H1 (cell line): ENCODE measurements around the gene ACSF3. TPM values are rescaled to one million over a fixed set of nuclear protein-coding genes. Genes with fewer than 3 reads are reported as not detected.

Source experiments
- CEBPB ChIP-seq: IDR thresholded peaks from 2 replicates; pipeline ENCODE4 v1.6.1; 2012; ENCODE audit warnings: low read depth, low read length
- NANOG ChIP-seq: IDR thresholded peaks from 2 replicates; pipeline ENCODE4 v1.6.1; 2011; ENCODE audit warnings: low read length, low read depth, mild to moderate bottlenecking, inconsistent platforms; ENCODE audit not compliant: insufficient read depth, poor library complexity, severe bottlenecking
- RNF2 ChIP-seq: fragments of 200-900, 300-1000 bp; sonication (generic); IDR thresholded peaks from 2 replicates; pipeline ENCODE4 v1.7.1; 2016; ENCODE audit warnings: borderline replicate concordance, low read depth, mild to moderate bottlenecking, antibody characterized with exemption, low read length; ENCODE audit not compliant: poor library complexity, severe bottlenecking; ENCODE audit errors: missing control alignments
- SIX5 ChIP-seq: IDR thresholded peaks from 2 replicates; pipeline ENCODE4 v1.6.1; 2011; ENCODE audit warnings: mild to moderate bottlenecking, low read depth, low read length
- polyA plus RNA-seq, 7 experiments: library from polyadenylated mRNA; depleted of rRNA in 3 of 7; stranded (reverse) in 5 of 7; unstranded in 2 of 7; fragments of >200 nt in 5 of 7; fragments of 200-250 nt in 2 of 7; gene quantifications; 1 replicate in 5 of 7; 2 replicates in 1 of 7; 4 replicates in 1 of 7; pipeline versions ENCODE4 v1.2.1 to v1.2.3, GENCODE V29; 2011 to 2013; ENCODE audit warnings: missing spikeins in 2 of 7, mixed read lengths in 2 of 7
- total RNA-seq: library from RNA; stranded (reverse); fragmentation: NEBNext Ultra II Directional; extraction: Animal tissue kit (Norgen Biotek cat#: 25700); gene quantifications from 2 replicates; pipeline ENCODE4 v1.2.1, GENCODE V29; 2021
- TF ChIP-seq, protein P1 (sequence below): fragments of 300-600 bp; sonication (generic); IDR thresholded peaks from 2 replicates; pipeline ENCODE4 v1.7.1; 2012; ENCODE audit warnings: low read length, moderate library complexity, mild to moderate bottlenecking, inconsistent platforms; ENCODE audit not compliant: insufficient replicate concordance
- TF ChIP-seq, protein P2 (sequence below), 3 experiments: IDR thresholded peaks; 1 replicate in 2 of 3; 2 replicates in 1 of 3; pipeline versions ENCODE4 v1.5.1 to v1.6.1; 2011; ENCODE audit warnings: low read length in 3 of 3, mild to moderate bottlenecking in 3 of 3, inconsistent platforms in 2 of 3, low read depth in 1 of 3, moderate library complexity in 1 of 3; ENCODE audit not compliant: insufficient read depth in 1 of 3; ENCODE audit errors: control extremely low read depth in 1 of 3
- TF ChIP-seq, protein P3 (sequence below): IDR thresholded peaks from 2 replicates; pipeline ENCODE4 v1.6.1; 2012; ENCODE audit warnings: inconsistent platforms

Gene ACSF3
- total and polyA plus RNA-seq, 2 of the 8 experiments (the other 6 are each of a cell fraction or from before 2014, with no cell fraction given) = 15.6 to 22.9 TPM

- TF ChIP-seq, protein P1, sequence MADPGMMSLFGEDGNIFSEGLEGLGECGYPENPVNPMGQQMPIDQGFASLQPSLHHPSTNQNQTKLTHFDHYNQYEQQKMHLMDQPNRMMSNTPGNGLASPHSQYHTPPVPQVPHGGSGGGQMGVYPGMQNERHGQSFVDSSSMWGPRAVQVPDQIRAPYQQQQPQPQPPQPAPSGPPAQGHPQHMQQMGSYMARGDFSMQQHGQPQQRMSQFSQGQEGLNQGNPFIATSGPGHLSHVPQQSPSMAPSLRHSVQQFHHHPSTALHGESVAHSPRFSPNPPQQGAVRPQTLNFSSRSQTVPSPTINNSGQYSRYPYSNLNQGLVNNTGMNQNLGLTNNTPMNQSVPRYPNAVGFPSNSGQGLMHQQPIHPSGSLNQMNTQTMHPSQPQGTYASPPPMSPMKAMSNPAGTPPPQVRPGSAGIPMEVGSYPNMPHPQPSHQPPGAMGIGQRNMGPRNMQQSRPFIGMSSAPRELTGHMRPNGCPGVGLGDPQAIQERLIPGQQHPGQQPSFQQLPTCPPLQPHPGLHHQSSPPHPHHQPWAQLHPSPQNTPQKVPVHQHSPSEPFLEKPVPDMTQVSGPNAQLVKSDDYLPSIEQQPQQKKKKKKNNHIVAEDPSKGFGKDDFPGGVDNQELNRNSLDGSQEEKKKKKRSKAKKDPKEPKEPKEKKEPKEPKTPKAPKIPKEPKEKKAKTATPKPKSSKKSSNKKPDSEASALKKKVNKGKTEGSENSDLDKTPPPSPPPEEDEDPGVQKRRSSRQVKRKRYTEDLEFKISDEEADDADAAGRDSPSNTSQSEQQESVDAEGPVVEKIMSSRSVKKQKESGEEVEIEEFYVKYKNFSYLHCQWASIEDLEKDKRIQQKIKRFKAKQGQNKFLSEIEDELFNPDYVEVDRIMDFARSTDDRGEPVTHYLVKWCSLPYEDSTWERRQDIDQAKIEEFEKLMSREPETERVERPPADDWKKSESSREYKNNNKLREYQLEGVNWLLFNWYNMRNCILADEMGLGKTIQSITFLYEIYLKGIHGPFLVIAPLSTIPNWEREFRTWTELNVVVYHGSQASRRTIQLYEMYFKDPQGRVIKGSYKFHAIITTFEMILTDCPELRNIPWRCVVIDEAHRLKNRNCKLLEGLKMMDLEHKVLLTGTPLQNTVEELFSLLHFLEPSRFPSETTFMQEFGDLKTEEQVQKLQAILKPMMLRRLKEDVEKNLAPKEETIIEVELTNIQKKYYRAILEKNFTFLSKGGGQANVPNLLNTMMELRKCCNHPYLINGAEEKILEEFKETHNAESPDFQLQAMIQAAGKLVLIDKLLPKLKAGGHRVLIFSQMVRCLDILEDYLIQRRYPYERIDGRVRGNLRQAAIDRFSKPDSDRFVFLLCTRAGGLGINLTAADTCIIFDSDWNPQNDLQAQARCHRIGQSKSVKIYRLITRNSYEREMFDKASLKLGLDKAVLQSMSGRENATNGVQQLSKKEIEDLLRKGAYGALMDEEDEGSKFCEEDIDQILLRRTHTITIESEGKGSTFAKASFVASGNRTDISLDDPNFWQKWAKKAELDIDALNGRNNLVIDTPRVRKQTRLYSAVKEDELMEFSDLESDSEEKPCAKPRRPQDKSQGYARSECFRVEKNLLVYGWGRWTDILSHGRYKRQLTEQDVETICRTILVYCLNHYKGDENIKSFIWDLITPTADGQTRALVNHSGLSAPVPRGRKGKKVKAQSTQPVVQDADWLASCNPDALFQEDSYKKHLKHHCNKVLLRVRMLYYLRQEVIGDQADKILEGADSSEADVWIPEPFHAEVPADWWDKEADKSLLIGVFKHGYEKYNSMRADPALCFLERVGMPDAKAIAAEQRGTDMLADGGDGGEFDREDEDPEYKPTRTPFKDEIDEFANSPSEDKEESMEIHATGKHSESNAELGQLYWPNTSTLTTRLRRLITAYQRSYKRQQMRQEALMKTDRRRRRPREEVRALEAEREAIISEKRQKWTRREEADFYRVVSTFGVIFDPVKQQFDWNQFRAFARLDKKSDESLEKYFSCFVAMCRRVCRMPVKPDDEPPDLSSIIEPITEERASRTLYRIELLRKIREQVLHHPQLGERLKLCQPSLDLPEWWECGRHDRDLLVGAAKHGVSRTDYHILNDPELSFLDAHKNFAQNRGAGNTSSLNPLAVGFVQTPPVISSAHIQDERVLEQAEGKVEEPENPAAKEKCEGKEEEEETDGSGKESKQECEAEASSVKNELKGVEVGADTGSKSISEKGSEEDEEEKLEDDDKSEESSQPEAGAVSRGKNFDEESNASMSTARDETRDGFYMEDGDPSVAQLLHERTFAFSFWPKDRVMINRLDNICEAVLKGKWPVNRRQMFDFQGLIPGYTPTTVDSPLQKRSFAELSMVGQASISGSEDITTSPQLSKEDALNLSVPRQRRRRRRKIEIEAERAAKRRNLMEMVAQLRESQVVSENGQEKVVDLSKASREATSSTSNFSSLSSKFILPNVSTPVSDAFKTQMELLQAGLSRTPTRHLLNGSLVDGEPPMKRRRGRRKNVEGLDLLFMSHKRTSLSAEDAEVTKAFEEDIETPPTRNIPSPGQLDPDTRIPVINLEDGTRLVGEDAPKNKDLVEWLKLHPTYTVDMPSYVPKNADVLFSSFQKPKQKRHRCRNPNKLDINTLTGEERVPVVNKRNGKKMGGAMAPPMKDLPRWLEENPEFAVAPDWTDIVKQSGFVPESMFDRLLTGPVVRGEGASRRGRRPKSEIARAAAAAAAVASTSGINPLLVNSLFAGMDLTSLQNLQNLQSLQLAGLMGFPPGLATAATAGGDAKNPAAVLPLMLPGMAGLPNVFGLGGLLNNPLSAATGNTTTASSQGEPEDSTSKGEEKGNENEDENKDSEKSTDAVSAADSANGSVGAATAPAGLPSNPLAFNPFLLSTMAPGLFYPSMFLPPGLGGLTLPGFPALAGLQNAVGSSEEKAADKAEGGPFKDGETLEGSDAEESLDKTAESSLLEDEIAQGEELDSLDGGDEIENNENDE = no peak
- TF ChIP-seq, protein P2, sequence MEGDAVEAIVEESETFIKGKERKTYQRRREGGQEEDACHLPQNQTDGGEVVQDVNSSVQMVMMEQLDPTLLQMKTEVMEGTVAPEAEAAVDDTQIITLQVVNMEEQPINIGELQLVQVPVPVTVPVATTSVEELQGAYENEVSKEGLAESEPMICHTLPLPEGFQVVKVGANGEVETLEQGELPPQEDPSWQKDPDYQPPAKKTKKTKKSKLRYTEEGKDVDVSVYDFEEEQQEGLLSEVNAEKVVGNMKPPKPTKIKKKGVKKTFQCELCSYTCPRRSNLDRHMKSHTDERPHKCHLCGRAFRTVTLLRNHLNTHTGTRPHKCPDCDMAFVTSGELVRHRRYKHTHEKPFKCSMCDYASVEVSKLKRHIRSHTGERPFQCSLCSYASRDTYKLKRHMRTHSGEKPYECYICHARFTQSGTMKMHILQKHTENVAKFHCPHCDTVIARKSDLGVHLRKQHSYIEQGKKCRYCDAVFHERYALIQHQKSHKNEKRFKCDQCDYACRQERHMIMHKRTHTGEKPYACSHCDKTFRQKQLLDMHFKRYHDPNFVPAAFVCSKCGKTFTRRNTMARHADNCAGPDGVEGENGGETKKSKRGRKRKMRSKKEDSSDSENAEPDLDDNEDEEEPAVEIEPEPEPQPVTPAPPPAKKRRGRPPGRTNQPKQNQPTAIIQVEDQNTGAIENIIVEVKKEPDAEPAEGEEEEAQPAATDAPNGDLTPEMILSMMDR (IDR thresholded peaks at IDR 0.05; ENCODE audit: control extremely low read depth in 1 of 3, insufficient read depth in 1 of 3, low read depth in 1 of 3, low read length in 3 of 3) = no peak
- TF ChIP-seq CEBPB (no peak), RNF2 (no peak), SIX5 (no peak), NANOG (no peak)
- TF ChIP-seq, protein P3, sequence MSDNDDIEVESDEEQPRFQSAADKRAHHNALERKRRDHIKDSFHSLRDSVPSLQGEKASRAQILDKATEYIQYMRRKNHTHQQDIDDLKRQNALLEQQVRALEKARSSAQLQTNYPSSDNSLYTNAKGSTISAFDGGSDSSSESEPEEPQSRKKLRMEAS = no peak
Observed at GRCh38 chr16:89160977-89161701, 67.5 kb downstream of the ACSF3 start (continued).
